ENCODE measurements around the gene EEF1G. TPM values are rescaled to one million over a fixed set of nuclear protein-coding genes. Genes with fewer than 3 reads are reported as not detected.
A peak's percentile ranks its signal among the peaks of the same experiment; 100 is the strongest.

EEF1G gene
- total RNA-seq, 2 donors from 2014 or later, result 1,622 to 2,023 TPM

- Mint-ChIP-seq H3K9me3 (no peaks in the 10 kb centered on the region), H3K36me3 (no peaks in the 10 kb centered on the region), H3K27ac (peak overlapping the region in 1 of 2 donors; percentile 90)
- ATAC-seq (no peak), DNase-seq (ENCODE audit: low spot score in 2 of 2) (no peak)
Observed at GRCh38 chr11:62542111-62542745, 31.5 kb downstream of the EEF1G start.

DNA sequence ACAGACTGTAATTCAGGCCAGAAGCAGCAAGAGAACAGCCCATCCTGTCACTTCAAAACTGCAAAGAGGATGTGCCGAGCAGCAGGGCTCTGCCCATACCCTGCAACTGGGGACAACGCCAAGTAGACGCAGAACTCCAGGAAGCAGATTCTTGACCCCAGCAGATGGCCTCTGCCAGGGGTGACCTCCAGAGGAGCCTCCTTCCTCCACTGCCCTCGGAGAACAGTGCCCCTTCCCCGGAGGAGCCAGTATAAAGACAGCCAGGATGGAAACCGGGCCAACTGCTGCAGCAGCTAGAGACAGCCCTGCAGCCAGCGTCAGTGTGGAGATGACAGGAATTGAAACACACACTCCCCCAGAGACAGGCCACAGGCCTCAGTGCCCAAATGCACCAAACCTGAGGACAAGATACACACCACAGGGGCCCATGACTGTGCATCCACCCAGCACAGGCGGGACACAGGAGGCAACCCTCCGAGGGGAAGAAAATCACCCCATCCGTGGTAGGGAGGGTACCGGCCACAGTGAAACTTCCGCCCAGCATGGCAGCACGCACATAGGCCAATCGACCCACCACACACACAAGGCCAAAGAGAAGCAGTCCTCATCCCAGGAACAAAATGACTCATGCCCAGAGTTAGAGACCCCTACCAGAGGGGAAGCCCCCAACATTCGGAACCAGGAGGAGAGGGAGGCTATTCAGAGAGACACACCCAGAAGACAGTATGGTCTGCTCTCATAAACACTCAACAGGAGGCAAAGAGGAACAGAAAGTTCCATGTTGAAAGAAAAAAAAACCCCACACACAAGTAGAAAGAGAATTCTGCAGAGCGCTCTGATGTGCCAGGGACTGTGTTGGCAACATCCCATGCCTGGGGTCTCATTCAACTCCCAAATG lies 32.6 kb downstream of the EEF1G start:
- DNase-seq (ENCODE audit: low spot score in 2 of 2) (no peak), ATAC-seq (no peak)
- H3K9me3 Mint-ChIP-seq, result no peaks in the 10 kb centered on the region
- no peaks in the 10 kb centered on the region for H3K36me3 Mint-ChIP-seq
- peak overlapping the region in 1 of 2 donors; percentile 90 for H3K27ac Mint-ChIP-seq

- Mint-ChIP-seq H3K27ac (no peak overlapping the region), H3K36me3 (peaks cover 0 to 6% of the 10 kb centered on the region in 2 donors), H3K9me3 (no peaks in the 10 kb centered on the region)
- ATAC-seq (peak; percentile 25 to 36), DNase-seq (ENCODE audit: low spot score in 2 of 2) (no peak)
Observed at GRCh38 chr11:62539238-62539925, 34.3 kb downstream of the EEF1G start.

- no peak for DNase-seq (ENCODE audit: low spot score in 2 of 2)
- no peak for ATAC-seq
- H3K9me3 Mint-ChIP-seq, result no peaks in the 10 kb centered on the region
- H3K27ac Mint-ChIP-seq, result no peak overlapping the region
- peaks cover 5 to 6% of the 10 kb centered on the region in 2 donors for H3K36me3 Mint-ChIP-seq
Observed at GRCh38 chr11:62538470-62539237, 35.0 kb downstream of the EEF1G start.

DNA sequence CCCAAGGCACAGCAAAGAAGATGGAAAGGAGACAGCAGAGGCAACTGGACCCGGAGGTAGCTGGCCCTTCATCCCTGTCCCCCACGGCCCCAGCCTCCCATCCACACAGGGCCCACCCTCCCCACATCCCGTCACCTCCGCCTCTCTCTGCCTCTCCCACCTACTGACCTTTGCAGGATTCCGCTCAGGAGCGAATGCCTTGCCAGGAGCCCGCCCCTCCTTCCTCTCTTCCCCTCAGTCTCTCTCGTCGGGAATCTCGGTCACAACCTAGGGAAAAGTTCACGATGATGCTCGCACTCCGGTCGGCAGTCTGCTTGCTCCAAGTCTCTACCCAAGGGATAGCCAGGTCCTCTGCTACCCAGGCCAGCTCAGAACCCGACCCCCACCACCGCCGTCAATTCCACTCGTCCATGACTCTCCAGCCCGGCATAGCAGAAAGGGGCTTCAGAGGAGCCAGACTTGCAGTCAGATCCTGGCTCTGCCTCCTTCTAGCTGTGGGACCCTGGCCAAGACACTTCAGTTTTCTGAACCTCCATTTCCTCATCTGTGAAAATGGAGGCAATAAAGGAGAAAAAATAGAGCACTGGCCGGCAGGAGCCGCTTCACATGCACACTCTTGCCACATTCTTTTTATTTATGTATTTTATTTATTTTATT lies 37.3 kb downstream of the EEF1G start:
- Mint-ChIP-seq H3K36me3 (peaks cover 6 to 22% of the 10 kb centered on the region in 2 donors), H3K9me3 (no peaks in the 10 kb centered on the region), H3K27ac (no peak overlapping the region)
- DNase-seq (ENCODE audit: low spot score in 2 of 2) (no peak), ATAC-seq (no peak)

DNA sequence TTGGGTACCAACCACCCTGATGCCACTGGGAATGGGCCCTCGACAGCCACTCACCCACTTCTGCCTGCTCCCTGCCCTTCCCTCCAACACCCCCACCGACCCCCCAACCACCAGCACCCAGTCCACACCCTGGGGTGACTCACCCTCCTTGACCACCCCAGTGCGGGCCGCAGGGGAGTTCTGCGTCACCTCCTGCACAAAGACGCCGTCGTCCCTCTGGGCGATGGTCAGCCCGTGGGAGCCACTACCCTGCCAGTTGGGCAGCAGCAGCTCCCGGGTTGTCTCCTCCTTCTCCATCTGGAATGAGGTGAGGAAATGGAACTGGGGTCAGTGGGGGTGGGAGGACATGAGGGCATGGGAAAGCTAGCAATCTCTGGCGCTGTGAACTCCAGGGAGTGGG lies 37.9 kb downstream of the EEF1G start:
- Mint-ChIP-seq H3K27ac (no peak overlapping the region), H3K9me3 (no peaks in the 10 kb centered on the region), H3K36me3 (peaks cover 6 to 22% of the 10 kb centered on the region in 2 donors)
- DNase-seq (ENCODE audit: low spot score in 2 of 2) (no peak), ATAC-seq (no peak)

DNA sequence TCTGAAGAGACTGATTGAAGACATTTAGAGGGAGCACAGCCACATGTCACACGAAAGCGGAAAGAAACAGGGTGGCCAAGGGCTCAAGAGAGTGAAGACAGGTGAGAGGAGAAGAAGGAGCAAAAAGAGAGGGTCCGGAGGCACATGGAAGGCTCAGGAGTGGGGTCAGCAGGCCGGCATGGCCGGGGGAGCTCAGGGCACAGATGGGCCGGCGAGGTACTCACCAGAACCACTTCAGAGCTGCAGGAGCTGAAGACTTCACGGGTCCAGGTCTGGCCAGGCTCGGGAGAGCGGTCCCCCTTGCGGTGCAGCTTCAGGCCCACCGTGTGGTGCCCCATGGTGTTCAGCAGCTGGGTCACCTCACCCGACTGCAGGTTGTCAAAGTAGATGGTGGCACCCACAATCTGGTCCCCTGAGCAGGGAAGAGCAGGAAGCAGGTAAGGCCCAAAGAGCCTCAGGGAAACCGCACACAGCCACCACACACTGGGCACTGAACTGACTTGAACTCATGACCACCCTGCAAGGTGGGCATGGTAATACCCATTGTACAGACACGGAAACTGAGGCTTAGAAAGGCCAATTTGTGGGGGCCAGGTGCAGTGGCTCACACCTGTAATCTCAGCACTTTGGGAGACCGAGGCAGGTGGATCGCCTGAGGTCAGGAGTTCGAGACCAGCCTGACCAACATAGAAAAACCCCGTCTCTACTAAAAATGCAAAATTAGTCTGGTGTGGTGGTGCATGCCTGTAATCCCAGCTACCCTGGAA lies 38.7 kb downstream of the EEF1G start:
- ATAC-seq, result no peak
- Mint-ChIP-seq H3K9me3 (no peaks in the 10 kb centered on the region), H3K36me3 (peaks cover 6 to 22% of the 10 kb centered on the region in 2 donors), H3K27ac (no peak overlapping the region)
- no peak for DNase-seq (ENCODE audit: low spot score in 2 of 2)

DNA sequence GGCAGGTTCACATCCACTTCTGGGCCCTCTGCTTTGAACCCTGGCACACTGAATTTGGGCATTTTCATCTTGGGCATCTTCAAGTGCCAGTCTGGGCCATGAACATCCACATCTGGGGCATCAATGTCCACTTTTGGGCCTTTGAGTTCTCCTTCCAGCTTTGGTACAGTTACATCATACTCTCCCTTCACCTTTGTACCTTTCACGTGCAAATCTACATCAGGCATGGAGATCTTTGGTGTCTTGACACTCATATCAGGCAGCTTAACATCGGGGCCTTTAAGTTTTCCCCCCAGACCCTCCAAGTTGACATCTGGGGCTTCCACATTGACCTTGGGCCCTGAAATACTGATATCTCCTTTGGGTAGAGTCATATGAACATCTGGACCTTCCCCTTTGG lies 41.6 kb downstream of the EEF1G start:
- no peak overlapping the region for H3K27ac Mint-ChIP-seq
- ATAC-seq (no peak), DNase-seq (ENCODE audit: low spot score in 2 of 2) (no peak)
- peaks cover 6 to 34% of the 10 kb centered on the region in 2 donors for H3K36me3 Mint-ChIP-seq
- H3K9me3 Mint-ChIP-seq, result no peaks in the 10 kb centered on the region

GRCh38 chr11:62516736-62517371 lies 56.8 kb downstream of the EEF1G start:
- Mint-ChIP-seq H3K27ac (no peak overlapping the region), H3K36me3 (no peaks in the 10 kb centered on the region), H3K9me3 (no peaks in the 10 kb centered on the region)
- DNase-seq (ENCODE audit: low spot score in 2 of 2) (no peak), ATAC-seq (no peak)

- DNase-seq (ENCODE audit: low spot score in 2 of 2) (no peak), ATAC-seq (peak; percentile 32 to 76)
- Mint-ChIP-seq H3K36me3 (no peaks in the 10 kb centered on the region), H3K9me3 (no peaks in the 10 kb centered on the region), H3K27ac (no peak overlapping the region)
Observed at GRCh38 chr11:62514151-62514550, 59.5 kb downstream of the EEF1G start.

DNA sequence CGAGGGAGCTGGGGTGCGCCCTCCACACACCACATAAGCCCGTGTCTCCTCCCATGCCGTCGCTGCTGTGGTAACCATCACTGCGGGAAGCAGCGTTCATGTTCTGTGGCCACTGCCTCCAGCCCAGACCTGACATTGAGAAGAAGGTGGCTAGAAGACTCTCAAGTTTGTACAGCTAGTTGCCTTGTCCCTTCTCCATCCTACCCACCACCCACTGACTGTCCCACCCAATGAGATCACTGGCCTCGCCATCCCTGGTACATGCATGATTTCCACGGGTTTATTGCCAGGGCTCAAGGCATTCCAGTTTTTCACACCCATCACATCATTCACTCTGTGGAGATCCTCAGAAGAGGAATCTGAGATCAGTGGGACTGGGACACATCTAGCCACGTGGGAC lies 60.1 kb downstream of the EEF1G start:
- no peak for DNase-seq (ENCODE audit: low spot score in 2 of 2)
- no peaks in the 10 kb centered on the region for H3K36me3 Mint-ChIP-seq
- H3K9me3 Mint-ChIP-seq, result no peaks in the 10 kb centered on the region
- ATAC-seq, result no peak
- peak overlapping the region in 1 of 2 donors; percentile 68 for H3K27ac Mint-ChIP-seq

- no peak for ATAC-seq
- Mint-ChIP-seq H3K27ac (no peak overlapping the region), H3K36me3 (no peaks in the 10 kb centered on the region), H3K9me3 (no peaks in the 10 kb centered on the region)
- DNase-seq (ENCODE audit: low spot score in 2 of 2), result no peak
Observed at GRCh38 chr11:62512961-62513360, 60.7 kb downstream of the EEF1G start.
